ENCODE measurements around the gene BAIAP2.

Gene BAIAP2

DNA sequence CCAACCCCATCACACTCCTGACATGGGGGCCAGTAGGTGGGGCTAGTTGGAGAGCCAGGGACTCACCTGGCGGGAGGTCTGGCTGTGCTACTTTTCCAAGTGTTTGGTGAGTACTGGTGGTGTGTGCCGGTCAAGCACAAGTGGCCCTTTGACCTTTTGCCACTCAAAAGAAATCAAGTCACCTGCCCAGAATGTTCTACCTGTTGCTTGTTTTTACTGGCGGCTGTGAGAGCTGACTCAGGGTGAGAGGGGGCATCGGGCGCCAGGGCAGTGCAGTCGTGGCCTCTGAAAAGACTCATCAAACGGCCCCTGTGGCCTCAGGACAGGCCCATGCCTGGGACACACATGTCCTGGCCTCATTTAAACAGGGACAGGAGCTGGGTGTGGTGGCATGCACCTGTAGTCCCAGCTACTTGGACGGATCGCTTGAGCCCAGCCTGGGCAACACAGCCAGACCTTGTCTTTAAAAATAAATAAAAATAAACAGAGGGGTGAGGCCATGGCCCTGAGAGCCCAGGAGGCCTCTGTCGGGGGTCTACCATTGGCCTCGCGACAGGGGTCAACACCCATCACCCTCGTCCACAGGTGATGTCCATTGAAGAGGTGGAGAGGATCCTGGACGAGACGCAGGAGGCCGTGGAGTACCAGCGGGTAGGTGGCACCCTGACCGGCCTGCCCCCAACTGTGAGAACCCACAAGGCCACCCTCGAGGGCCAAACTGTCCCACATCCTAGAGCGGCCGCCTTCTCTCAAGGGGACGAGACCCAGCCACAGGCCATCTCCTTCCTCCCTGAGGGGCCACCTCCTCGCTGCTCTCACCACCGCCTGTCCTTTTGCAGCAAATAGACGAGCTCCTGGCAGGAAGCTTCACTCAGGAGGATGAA is 38.3 kb upstream of the BAIAP2 start:
- Histone ChIP-seq H3K9ac (ENCODE audit: low read length) (no peak overlapping the region), H3K4me3 (ENCODE audit: low read length) (no peak overlapping the region), H3K36me3 (ENCODE audit: control insufficient read depth, insufficient read depth, low read length) (peaks cover 17% of the 10 kb centered on the region), H3K4me1 (ENCODE audit: control insufficient read depth, insufficient read depth, low read length) (peaks cover 4% of the 10 kb centered on the region), H3K27me3 (ENCODE audit: control insufficient read depth, insufficient read depth, low read length) (no peaks in the 10 kb centered on the region), H3K27ac (ENCODE audit: low read depth, low read length) (no peak overlapping the region)

DNA sequence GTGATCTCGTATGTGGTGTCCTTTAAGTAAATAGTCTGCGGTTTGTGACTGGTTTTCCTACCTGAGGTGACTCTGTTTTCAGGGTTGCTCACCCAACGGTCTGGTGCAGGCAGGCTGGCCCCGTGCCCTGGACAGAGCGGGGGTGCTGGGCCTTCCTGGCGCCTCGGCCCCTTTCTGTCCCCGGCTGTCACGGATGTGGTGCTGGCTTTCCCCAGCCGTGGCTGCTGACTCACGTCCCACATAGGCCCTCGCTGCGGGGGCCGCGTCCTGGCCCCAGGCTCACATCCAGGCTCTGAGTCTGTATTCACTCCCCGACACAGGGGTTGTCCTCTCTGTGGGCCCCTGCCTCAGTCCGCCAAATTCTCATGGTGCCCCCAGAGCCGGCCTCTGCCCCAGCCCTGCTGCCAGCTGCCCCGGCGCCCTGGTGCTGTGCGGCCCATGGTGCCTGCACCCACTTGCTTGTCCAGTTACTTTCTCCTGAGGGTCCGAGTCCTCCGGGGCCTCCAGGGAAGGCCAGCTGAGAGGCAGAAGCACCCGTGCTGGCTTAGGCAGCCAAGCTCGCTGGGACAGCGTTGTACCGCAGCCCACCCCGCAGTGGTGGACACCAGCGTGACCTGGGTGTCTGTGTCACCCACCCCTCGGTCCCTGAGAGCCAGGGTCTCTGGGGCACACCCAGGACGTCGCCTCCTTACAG is 37.4 kb upstream of the BAIAP2 start:
- peaks cover 8% of the 10 kb centered on the region for H3K4me1 ChIP-seq (ENCODE audit: control insufficient read depth, insufficient read depth, low read length)
- H3K27ac ChIP-seq (ENCODE audit: low read depth, low read length), result no peak overlapping the region
- H3K36me3 ChIP-seq (ENCODE audit: control insufficient read depth, insufficient read depth, low read length), result peaks cover 17% of the 10 kb centered on the region

DNA sequence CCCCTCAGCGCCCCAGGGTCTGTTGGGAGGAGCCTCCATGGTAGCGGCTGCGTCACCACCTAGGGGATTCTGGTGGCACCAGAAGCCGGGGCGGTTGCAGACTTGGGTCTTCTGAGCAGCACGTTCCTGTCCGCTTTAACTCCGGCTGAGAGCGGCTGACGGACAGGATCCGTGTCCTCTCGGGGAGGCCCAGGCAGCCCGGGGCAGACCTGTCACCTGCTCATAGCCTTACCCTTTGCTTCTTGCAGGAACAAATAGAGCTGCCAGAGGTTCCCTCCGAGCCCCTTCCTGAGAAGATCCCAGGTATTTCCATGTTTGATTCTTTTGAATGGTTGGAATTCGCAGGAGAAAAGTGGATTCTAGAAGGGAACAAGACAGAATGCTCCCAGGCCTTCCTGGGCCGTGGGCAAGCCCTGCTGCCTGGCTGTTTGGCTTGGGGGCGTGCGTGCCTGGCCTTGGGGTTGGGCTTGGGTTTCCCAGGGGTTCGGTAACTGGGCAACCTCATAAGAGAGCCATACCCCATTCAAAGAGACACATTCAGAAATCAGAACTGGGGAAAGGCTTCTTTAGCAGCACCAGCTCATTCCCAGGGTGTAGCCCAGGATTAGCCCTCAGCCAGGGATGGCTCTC is 36.7 kb upstream of the BAIAP2 start:
- Histone ChIP-seq H3K27ac (ENCODE audit: low read depth, low read length) (no peak overlapping the region), H3K4me3 (ENCODE audit: low read length) (no peak overlapping the region), H3K4me1 (ENCODE audit: control insufficient read depth, insufficient read depth, low read length) (peaks cover 4% of the 10 kb centered on the region), H3K27me3 (ENCODE audit: control insufficient read depth, insufficient read depth, low read length) (no peaks in the 10 kb centered on the region), H3K9ac (ENCODE audit: low read length) (no peak overlapping the region), H3K36me3 (ENCODE audit: control insufficient read depth, insufficient read depth, low read length) (peaks cover 17% of the 10 kb centered on the region)

More for the DNA sequence above, 37.4 kb upstream of the BAIAP2 start:
- Histone ChIP-seq H3K9ac (ENCODE audit: low read length) (no peak overlapping the region), H3K27me3 (ENCODE audit: control insufficient read depth, insufficient read depth, low read length) (no peaks in the 10 kb centered on the region), H3K4me3 (ENCODE audit: low read length) (no peak overlapping the region)

DNA sequence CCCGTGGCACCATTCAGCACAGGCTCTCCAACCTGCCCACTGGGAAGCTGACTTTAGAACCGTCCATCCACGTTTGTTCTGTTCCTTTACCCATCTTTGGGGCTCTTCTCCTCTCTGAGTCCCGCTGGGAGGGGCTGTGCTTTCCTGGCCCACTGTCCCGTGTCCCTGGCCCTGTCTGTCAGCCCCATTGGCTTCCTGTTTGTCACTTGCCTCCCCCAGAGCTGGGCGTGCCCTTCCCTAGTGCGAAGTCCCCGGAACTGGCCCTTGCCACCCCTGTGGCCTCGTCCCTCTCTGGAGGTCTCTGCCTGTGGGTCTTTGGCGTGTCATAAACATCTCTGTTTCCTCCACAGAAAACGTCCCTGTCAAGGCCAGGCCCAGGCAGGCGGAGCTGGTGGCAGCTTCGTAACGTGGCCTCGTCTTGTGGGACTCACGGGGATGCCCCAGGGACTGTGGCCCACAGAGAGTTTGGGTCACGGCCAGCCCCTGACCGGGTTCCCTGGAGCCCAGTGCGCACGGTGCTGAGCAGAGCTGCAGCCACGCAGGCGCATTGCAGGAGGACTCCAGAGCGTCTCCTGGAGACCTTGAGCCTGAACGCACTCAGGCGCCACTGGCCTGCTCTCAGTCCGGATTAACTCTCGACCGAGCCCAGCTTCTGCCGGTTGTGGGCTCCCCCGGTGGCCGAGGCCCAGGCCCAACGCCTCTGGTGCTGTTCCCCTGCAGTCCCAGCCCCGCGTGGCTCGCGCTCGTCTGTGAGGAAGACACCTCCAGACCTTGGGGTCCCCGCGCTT is 36.0 kb upstream of the BAIAP2 start:
- H3K4me3 ChIP-seq (ENCODE audit: low read length), result no peak overlapping the region
- H3K4me1 ChIP-seq (ENCODE audit: control insufficient read depth, insufficient read depth, low read length), result peaks cover 4% of the 10 kb centered on the region
- H3K9ac ChIP-seq (ENCODE audit: low read length), result no peak overlapping the region
- peaks cover 2% of the 10 kb centered on the region for H3K27me3 ChIP-seq (ENCODE audit: control insufficient read depth, insufficient read depth, low read length)
- H3K27ac ChIP-seq (ENCODE audit: low read depth, low read length), result no peak overlapping the region
- peaks cover 17% of the 10 kb centered on the region for H3K36me3 ChIP-seq (ENCODE audit: control insufficient read depth, insufficient read depth, low read length)

DNA sequence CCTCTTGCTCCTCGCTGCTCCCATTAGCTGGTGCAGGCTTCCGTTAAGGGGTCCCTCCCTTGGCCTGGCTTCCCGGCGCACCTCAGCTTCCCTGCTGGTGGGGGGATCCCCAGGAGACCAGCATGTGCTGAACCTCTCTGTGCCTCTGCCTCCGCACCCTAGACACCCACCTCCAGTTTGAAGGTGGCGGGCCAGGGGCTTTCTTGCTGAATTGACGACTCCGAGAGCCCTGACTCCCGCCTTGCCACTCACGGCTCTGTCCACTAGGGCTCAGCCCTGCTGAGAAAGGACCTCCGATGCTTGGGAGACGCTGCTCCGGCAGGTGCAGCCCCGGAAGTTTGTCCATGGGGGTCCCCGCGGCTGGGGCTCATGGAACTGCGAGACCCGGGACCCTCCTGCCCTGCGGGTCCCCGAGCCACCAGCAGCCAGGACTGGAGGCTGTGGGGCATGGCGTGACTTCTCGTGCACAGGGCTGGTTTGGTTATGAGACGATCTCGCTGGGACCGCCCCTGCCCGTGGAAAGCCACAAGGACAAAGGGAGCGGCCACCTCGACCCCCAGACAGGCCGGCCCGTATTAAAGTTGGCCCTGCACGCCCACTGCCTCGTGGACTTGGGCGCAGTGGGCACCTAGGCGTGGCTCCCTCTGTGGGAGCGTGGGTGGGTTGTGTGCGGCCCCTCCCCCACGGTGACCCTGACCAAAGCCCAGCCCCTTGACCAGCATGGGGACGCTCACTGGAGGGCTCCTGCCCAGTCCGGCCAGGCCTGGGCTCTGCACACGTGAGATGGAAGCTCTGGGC is 35.2 kb upstream of the BAIAP2 start:
- Histone ChIP-seq H3K9ac (ENCODE audit: low read length) (no peak overlapping the region), H3K27ac (ENCODE audit: low read depth, low read length) (no peak overlapping the region), H3K4me3 (ENCODE audit: low read length) (no peak overlapping the region), H3K27me3 (ENCODE audit: control insufficient read depth, insufficient read depth, low read length) (peaks cover 7% of the 10 kb centered on the region), H3K4me1 (ENCODE audit: control insufficient read depth, insufficient read depth, low read length) (peaks cover 7% of the 10 kb centered on the region), H3K36me3 (ENCODE audit: control insufficient read depth, insufficient read depth, low read length) (peaks cover 17% of the 10 kb centered on the region)

DNA sequence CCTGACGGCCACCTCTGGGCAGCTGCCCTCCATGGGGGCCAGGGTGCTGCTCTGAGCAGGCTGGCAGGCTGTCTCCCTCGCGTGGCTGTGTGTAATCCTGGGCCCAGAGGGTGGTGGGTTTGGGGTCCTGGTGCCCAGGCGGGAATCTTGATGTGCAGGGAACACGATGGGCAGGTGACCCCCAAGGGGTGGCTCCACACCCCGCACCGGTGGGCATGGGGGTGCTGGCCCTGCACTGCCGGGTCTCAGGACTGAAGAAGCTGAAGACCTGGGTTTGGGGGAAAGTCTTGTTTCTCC is 34.7 kb upstream of the BAIAP2 start:
- Histone ChIP-seq H3K4me3 (ENCODE audit: low read length) (no peak overlapping the region), H3K4me1 (ENCODE audit: control insufficient read depth, insufficient read depth, low read length) (peaks cover 7% of the 10 kb centered on the region), H3K27me3 (ENCODE audit: control insufficient read depth, insufficient read depth, low read length) (peaks cover 8% of the 10 kb centered on the region), H3K9ac (ENCODE audit: low read length) (no peak overlapping the region), H3K27ac (ENCODE audit: low read depth, low read length) (no peak overlapping the region), H3K36me3 (ENCODE audit: control insufficient read depth, insufficient read depth, low read length) (peaks cover 17% of the 10 kb centered on the region)

DNA sequence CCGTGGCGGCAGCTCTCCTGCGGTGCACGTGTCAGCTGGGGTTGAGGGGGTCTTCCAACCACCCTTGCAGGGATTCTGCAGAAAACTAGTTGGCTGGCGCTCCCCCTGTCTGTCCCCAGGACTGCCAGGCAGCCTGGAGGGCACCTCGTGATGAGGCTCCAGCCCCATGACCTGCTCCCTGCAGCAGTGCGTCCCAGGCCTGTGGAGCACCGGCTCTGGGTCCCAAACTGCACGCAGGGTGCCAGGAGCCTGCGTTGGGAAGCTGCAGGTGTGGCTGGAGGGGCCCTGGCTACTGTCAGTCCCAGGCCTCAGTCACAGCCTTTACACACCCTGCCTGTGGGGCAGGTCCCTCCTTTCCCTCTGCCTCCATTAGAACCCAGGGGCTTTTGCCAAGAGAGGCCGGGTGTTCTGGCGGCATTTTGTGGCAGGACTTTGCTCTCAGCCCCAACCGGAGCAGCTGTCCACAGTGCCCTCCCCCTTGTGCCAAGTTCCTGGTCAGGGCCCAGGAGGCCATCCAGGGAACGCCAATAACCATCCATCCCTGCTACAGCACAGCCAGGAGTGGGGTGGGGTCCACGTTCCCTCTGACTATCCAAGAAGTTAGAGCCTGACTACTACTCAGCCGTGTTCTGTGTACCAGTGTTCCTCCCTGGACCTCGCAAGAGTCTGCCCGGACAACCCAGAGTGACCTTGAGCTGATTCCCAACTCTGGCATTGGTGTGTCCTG is 34.2 kb upstream of the BAIAP2 start:
- Histone ChIP-seq H3K4me1 (ENCODE audit: control insufficient read depth, insufficient read depth, low read length) (peaks cover 7% of the 10 kb centered on the region), H3K27me3 (ENCODE audit: control insufficient read depth, insufficient read depth, low read length) (peaks cover 8% of the 10 kb centered on the region), H3K9ac (ENCODE audit: low read length) (no peak overlapping the region), H3K4me3 (ENCODE audit: low read length) (no peak overlapping the region), H3K36me3 (ENCODE audit: control insufficient read depth, insufficient read depth, low read length) (peaks cover 14% of the 10 kb centered on the region), H3K27ac (ENCODE audit: low read depth, low read length) (no peak overlapping the region)

DNA sequence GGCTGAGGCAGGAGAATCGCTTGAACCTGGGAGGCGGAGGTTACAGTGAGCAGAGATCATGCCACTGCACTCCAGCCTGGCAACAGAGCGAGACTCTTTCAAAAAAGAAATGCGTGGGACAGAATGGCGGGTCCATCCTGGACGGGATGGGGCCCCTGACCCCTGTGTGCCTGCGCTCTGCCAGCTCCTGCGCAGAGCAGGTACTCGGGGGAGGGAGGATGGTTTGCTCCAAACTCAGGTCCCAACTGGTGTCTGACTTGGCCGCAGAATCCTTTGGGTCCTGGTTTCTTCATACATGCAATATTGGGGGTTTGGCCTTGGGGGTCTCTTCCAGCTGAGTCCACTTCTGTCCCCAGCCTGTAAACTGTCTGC is 33.0 kb upstream of the BAIAP2 start:
- no peak overlapping the region for H3K27ac ChIP-seq (ENCODE audit: low read depth, low read length)

DNA sequence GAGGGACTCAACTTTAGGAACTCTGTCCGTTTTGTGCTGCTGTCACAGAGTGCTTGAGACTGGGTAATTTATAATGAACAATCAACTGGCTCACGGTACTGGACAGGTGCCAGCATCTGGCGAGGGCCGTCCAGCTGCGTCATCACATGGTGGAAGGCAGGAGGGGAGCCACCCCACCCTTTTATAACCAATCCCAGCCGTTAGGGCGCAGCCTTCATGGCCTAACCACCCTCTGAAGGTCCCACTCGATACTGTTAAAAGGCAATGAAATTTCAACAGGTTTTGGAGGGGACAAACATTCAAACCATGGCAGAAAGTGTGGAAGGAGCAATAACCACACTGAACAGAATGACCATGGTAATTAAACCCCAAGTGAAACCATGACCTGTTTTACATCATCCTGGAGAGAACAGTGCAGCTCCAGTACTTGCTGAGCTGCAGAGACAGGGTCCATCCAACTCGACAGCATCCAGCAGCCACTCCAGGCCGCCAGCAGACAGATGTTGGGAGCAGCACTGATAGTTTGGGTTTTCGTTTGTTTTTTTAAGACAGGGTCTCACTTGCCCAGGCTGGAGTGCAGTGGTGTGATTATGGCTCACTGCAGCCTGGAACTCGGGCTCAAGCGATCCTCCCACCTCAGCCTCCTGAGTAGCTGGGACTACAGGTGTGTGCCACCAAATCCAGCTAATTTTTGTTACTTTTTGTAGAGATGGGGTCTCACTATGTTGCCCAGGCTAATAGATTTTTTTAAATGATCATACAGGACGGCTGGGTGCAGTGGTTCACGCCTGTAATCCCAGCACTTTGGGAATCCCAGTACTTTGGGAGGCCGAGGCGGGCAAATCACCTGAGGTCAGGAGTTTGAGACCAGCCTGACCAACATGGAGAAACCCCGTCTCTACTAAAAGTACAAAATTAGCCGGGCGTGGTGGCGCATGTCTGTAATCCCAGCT is 32.3 kb upstream of the BAIAP2 start:
- H3K9ac ChIP-seq (ENCODE audit: low read length), result no peak overlapping the region
- H3K27ac ChIP-seq (ENCODE audit: low read depth, low read length), result no peak overlapping the region
- no peak overlapping the region for H3K4me3 ChIP-seq (ENCODE audit: low read length)
- H3K36me3 ChIP-seq (ENCODE audit: control insufficient read depth, insufficient read depth, low read length), result peaks cover 3% of the 10 kb centered on the region
- H3K27me3 ChIP-seq (ENCODE audit: control insufficient read depth, insufficient read depth, low read length), result peaks cover 8% of the 10 kb centered on the region
- H3K4me1 ChIP-seq (ENCODE audit: control insufficient read depth, insufficient read depth, low read length), result peaks cover 7% of the 10 kb centered on the region

More for the DNA sequence above, 33.0 kb upstream of the BAIAP2 start:
- Histone ChIP-seq H3K4me1 (ENCODE audit: control insufficient read depth, insufficient read depth, low read length) (peaks cover 7% of the 10 kb centered on the region), H3K9ac (ENCODE audit: low read length) (no peak overlapping the region), H3K4me3 (ENCODE audit: low read length) (no peak overlapping the region), H3K27me3 (ENCODE audit: control insufficient read depth, insufficient read depth, low read length) (peaks cover 8% of the 10 kb centered on the region), H3K36me3 (ENCODE audit: control insufficient read depth, insufficient read depth, low read length) (peaks cover 7% of the 10 kb centered on the region)

DNA sequence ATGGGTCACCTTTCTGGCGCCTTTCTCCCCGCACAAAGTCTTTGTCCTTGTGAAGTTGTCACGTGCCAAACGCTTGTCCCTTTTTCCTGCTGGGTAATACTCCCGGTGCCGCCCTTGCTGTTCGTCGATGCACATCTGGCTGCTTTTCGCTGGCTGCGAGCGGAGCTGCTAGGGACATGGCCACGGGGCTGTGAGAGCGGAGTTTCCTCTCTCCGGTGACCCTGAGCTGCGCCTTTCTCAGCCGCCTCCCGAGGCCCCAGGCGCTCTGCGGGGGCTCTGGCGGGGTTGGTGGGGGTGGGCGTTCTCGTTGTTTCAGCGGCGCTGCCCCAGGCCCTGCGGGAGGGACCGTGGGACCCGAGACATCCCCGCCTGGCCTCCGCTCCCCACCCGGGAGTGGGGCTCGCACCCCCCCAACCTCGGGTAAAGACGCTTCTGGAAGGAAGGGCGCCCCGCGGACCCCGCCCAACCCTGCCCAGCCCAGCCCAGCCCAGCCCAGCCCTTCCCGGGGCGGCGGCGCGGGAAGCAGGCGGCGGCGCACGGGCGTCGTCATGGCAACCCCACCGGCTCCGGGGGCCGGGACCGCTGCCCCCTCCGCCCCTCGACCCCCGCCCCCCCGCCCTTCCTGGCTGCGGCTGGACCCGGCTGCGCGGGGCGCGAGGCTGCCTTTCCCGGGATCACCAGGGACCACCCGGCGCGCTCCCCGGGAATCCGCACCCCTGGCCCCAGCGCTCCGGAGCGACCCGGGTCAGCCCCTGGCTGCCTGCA is 31.1 kb upstream of the BAIAP2 start:
- Histone ChIP-seq H3K9ac (ENCODE audit: low read length) (no peak overlapping the region), H3K4me1 (ENCODE audit: control insufficient read depth, insufficient read depth, low read length) (peaks cover 7% of the 10 kb centered on the region), H3K27ac (ENCODE audit: low read depth, low read length) (no peak overlapping the region), H3K4me3 (ENCODE audit: low read length) (peak overlapping the region; percentile 47), H3K36me3 (ENCODE audit: control insufficient read depth, insufficient read depth, low read length) (peaks cover 2% of the 10 kb centered on the region), H3K27me3 (ENCODE audit: control insufficient read depth, insufficient read depth, low read length) (peaks cover 8% of the 10 kb centered on the region)

Data from rectal smooth muscle tissue (tissue), 1 donor.